HG03108 (cell line): ENCODE results near the gene POLR3H.
"Not testable (repeated sequence)": the region's sequence is repeated elsewhere in the genome, so short reads cannot be mapped to it uniquely, and the experiment has no call there.

Experiments
- ATAC-seq: cut with Tn5 transposase; IDR thresholded peaks from one replicate; pipeline ENCODE4 v1.9.1; 2021; ENCODE audit warnings: moderate library complexity; ENCODE audit not compliant: unreplicated experiment

POLR3H gene

GRCh38 chr22:41543854-41544670 lies at the start of gene POLR3H:
POLR3H (minus strand) TSS chr22:41544470; CDS start chr22:41544101, 369 bp downstream.
- peak; percentile 95 for ATAC-seq

GRCh38 chr22:41593336-41593960 lies 49.2 kb upstream of the POLR3H start:
- not testable (repeated sequence) for ATAC-seq

- peak; percentile 96 for ATAC-seq
Measured at GRCh38 chr22:41589391-41590241, 45.3 kb upstream of the POLR3H start, which contains the start of gene PMM1. PMM1 (minus strand) TSS chr22:41589840; CDS start chr22:41589805, 35 bp downstream.

- ATAC-seq = no peak
Measured at GRCh38 chr22:41587347-41587723, 43.1 kb upstream of the POLR3H start.

- no peak for ATAC-seq
Measured at GRCh38 chr22:41585898-41586297, 41.6 kb upstream of the POLR3H start.

- ATAC-seq = no peak
Measured at GRCh38 chr22:41584881-41585280, 40.6 kb upstream of the POLR3H start.

GRCh38 chr22:41582694-41583093 lies 38.4 kb upstream of the POLR3H start:
- no peak for ATAC-seq

- no peak for ATAC-seq
Measured at GRCh38 chr22:41579997-41580355, 35.7 kb upstream of the POLR3H start.

GRCh38 chr22:41579297-41579996 lies 35.2 kb upstream of the POLR3H start:
- no peak for ATAC-seq

- ATAC-seq = no peak
Measured at GRCh38 chr22:41578818-41579217, 34.5 kb upstream of the POLR3H start.

- ATAC-seq = no peak
Measured at GRCh38 chr22:41578114-41578513, 33.8 kb upstream of the POLR3H start.

- ATAC-seq = no peak
Measured at GRCh38 chr22:41576877-41577276, 32.6 kb upstream of the POLR3H start.

- no peak for ATAC-seq
Measured at GRCh38 chr22:41575533-41575932, 31.3 kb upstream of the POLR3H start.

- no peak for ATAC-seq
Measured at GRCh38 chr22:41574847-41575381, 30.6 kb upstream of the POLR3H start.

- ATAC-seq = no peak
Measured at GRCh38 chr22:41573677-41574076, 29.4 kb upstream of the POLR3H start.

GRCh38 chr22:41572305-41572704 lies 28.0 kb upstream of the POLR3H start:
- ATAC-seq = not testable (repeated sequence)

- ATAC-seq = no peak
Measured at GRCh38 chr22:41571786-41572185, 27.5 kb upstream of the POLR3H start.

GRCh38 chr22:41570221-41570620 lies 26.0 kb upstream of the POLR3H start:
- ATAC-seq = no peak

- no peak for ATAC-seq
Measured at GRCh38 chr22:41568811-41569210, 24.5 kb upstream of the POLR3H start.

- ATAC-seq = no peak
Measured at GRCh38 chr22:41567512-41567768, 23.2 kb upstream of the POLR3H start.
